ENCODE data around the gene SDHAF3.
"Not testable (repeated sequence)": the region's sequence is repeated elsewhere in the genome, so short reads cannot be mapped to it uniquely, and the experiment has no call there.

Gene SDHAF3

GRCh38 chr7:97120713-97121457, 3.4 kb downstream of the SDHAF3 start:
- TF ChIP-seq, protein P1, sequence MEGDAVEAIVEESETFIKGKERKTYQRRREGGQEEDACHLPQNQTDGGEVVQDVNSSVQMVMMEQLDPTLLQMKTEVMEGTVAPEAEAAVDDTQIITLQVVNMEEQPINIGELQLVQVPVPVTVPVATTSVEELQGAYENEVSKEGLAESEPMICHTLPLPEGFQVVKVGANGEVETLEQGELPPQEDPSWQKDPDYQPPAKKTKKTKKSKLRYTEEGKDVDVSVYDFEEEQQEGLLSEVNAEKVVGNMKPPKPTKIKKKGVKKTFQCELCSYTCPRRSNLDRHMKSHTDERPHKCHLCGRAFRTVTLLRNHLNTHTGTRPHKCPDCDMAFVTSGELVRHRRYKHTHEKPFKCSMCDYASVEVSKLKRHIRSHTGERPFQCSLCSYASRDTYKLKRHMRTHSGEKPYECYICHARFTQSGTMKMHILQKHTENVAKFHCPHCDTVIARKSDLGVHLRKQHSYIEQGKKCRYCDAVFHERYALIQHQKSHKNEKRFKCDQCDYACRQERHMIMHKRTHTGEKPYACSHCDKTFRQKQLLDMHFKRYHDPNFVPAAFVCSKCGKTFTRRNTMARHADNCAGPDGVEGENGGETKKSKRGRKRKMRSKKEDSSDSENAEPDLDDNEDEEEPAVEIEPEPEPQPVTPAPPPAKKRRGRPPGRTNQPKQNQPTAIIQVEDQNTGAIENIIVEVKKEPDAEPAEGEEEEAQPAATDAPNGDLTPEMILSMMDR (IDR thresholded peaks at IDR 0.05; ENCODE audit: low read length) = no peak
- TF ChIP-seq EZH2 (optimal IDR thresholded peaks at IDR 0.05; ENCODE audit: low read depth, low read length) (no peak), EZH2phosphoT487 (IDR thresholded peaks at IDR 0.05; ENCODE audit: low read length) (no peak)
- Histone ChIP-seq H3F3A (ENCODE audit: insufficient read depth, low read length) (peaks cover 11% of the 10 kb centered on the region), H3K9me3 (replicated peaks; ENCODE audit: insufficient read depth, low read length) (no peaks in the 10 kb centered on the region), H3K27ac (ENCODE audit: low read length) (no peak overlapping the region), H2AFZ (ENCODE audit: low read length) (no peak overlapping the region), H3K9me2 (replicated peaks; ENCODE audit: insufficient read depth, low read length) (no peaks in the 10 kb centered on the region), H3K9ac (ENCODE audit: low read length) (no peak overlapping the region), H3K4me1 (ENCODE audit: low read length) (peaks cover 9% of the 10 kb centered on the region; the same call in 1 of the 2 replicates), H3K36me3 (replicated peaks; ENCODE audit: insufficient read depth, low read length) (no peaks in the 10 kb centered on the region), H3K79me2 (ENCODE audit: low read length) (peaks cover 14% of the 10 kb centered on the region), H3K4me2 (ENCODE audit: low read depth, low read length) (no peak overlapping the region), H4K20me1 (ENCODE audit: insufficient read depth, low read length) (no peaks in the 10 kb centered on the region), H3K4me3 (ENCODE audit: low read length) (no peak overlapping the region), H3K27me3 (replicated peaks; ENCODE audit: insufficient read depth, low read length) (no peaks in the 10 kb centered on the region)
- DNase-seq = no peak

GRCh38 chr7:97123115-97123514, 5.6 kb downstream of the SDHAF3 start:
- not testable (repeated sequence) for H3K4me2 ChIP-seq (ENCODE audit: low read depth, low read length); DNase-seq; H3K36me3 ChIP-seq (replicated peaks; ENCODE audit: insufficient read depth, low read length); H3K4me3 ChIP-seq (ENCODE audit: low read length); H3K4me1 ChIP-seq (ENCODE audit: low read length); H3K9ac ChIP-seq (ENCODE audit: low read length); H3K9me2 ChIP-seq (replicated peaks; ENCODE audit: insufficient read depth, low read length); H3K9me3 ChIP-seq (replicated peaks; ENCODE audit: insufficient read depth, low read length); H2AFZ ChIP-seq (ENCODE audit: low read length); H4K20me1 ChIP-seq (ENCODE audit: insufficient read depth, low read length); H3K27ac ChIP-seq (ENCODE audit: low read length); H3F3A ChIP-seq (ENCODE audit: insufficient read depth, low read length); H3K27me3 ChIP-seq (replicated peaks; ENCODE audit: insufficient read depth, low read length)
- peaks cover 14% of the 10 kb centered on the region for H3K79me2 ChIP-seq (ENCODE audit: low read length)

- TF ChIP-seq EZH2phosphoT487 (IDR thresholded peaks at IDR 0.05; ENCODE audit: low read length) = no peak
- TF ChIP-seq, protein P1 (IDR thresholded peaks at IDR 0.05; ENCODE audit: low read length) = no peak
- Histone ChIP-seq H3K4me2 (ENCODE audit: low read depth, low read length) (no peak overlapping the region), H3K9ac (ENCODE audit: low read length) (no peak overlapping the region), H3K27me3 (replicated peaks; ENCODE audit: insufficient read depth, low read length) (no peaks in the 10 kb centered on the region), H3F3A (ENCODE audit: insufficient read depth, low read length) (no peaks in the 10 kb centered on the region), H3K9me3 (replicated peaks; ENCODE audit: insufficient read depth, low read length) (no peaks in the 10 kb centered on the region), H2AFZ (ENCODE audit: low read length) (no peak overlapping the region), H3K27ac (ENCODE audit: low read length) (no peak overlapping the region), H3K4me3 (ENCODE audit: low read length) (no peak overlapping the region), H4K20me1 (ENCODE audit: insufficient read depth, low read length) (no peaks in the 10 kb centered on the region), H3K9me2 (replicated peaks; ENCODE audit: insufficient read depth, low read length) (no peaks in the 10 kb centered on the region), H3K4me1 (ENCODE audit: low read length) (no peaks in the 10 kb centered on the region), H3K36me3 (replicated peaks; ENCODE audit: insufficient read depth, low read length) (no peaks in the 10 kb centered on the region), H3K79me2 (ENCODE audit: low read length) (0 out of 2 replicates have a peak, but pooled peaks cover 2% of the 10 kb centered on the region)
- no peak for DNase-seq
Observed at GRCh38 chr7:97126483-97127171, 9.1 kb downstream of the SDHAF3 start.

- Histone ChIP-seq H3K9me2 (replicated peaks; ENCODE audit: insufficient read depth, low read length) (no peaks in the 10 kb centered on the region), H3K9me3 (replicated peaks; ENCODE audit: insufficient read depth, low read length) (no peaks in the 10 kb centered on the region), H2AFZ (ENCODE audit: low read length) (no peak overlapping the region), H3K27ac (ENCODE audit: low read length) (no peak overlapping the region), H3K4me3 (ENCODE audit: low read length) (no peak overlapping the region), H3F3A (ENCODE audit: insufficient read depth, low read length) (no peaks in the 10 kb centered on the region), H3K4me1 (ENCODE audit: low read length) (no peaks in the 10 kb centered on the region), H4K20me1 (ENCODE audit: insufficient read depth, low read length) (no peaks in the 10 kb centered on the region), H3K79me2 (ENCODE audit: low read length) (no peaks in the 10 kb centered on the region), H3K36me3 (replicated peaks; ENCODE audit: insufficient read depth, low read length) (no peaks in the 10 kb centered on the region), H3K4me2 (ENCODE audit: low read depth, low read length) (no peak overlapping the region), H3K27me3 (replicated peaks; ENCODE audit: insufficient read depth, low read length) (no peaks in the 10 kb centered on the region), H3K9ac (ENCODE audit: low read length) (no peak overlapping the region)
- no peak for TF ChIP-seq EZH2phosphoT487 (IDR thresholded peaks at IDR 0.05; ENCODE audit: low read length)
- TF ChIP-seq, protein P1 (IDR thresholded peaks at IDR 0.05; ENCODE audit: low read length) = no peak
- DNase-seq = no peak
Observed at GRCh38 chr7:97128736-97129135, 11.2 kb downstream of the SDHAF3 start.

All from MM.1S (cell line).